ENCODE data around the gene RAP1GAP2. TPM values are rescaled to one million over a fixed set of nuclear protein-coding genes. Genes with fewer than 3 reads are reported as not detected.

RAP1GAP2 gene
- total RNA-seq, 2 experiments from 2014 or later, result 0.31 to 0.50 TPM

DNA sequence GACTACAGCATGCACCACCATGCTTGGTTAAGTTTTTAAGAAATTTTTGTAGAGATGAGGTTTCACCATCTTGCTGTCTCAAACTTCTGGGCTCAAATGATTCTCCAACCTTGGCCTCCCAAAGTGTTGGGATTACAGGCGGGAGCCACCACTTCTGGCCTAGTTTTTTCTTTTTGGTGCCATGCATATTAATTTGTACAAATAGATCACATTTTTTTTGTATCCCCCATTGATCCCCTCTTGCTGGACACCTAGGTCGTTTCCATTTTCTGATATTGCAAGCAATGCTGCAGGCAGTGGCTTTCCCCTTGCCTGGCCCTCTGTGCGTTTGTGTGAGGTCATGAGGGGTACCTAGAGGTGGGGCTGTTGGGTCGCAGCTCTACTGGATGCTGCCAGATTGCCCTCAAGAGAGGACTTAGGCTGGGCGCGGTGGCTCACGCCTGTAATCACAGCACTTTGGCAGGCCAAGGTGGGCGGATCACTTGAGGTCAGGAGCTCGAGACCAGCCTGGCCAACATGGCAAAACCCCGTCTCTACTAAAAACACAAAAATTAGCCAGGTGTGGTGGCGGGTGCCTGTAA, 23.8 kb downstream of the RAP1GAP2 start:
- no peaks in the 10 kb centered on the region for H3K9me3 Mint-ChIP-seq
- ATAC-seq (no peak), DNase-seq (no peak)
- H3K27me3 Mint-ChIP-seq, result peaks cover 9% of the 10 kb centered on the region
- H3K36me3 Mint-ChIP-seq (ENCODE audit: low read depth), result no peaks in the 10 kb centered on the region
- H3K4me3 Mint-ChIP-seq, result no peak overlapping the region
- H3K4me1 Mint-ChIP-seq (ENCODE audit: low read depth), result peaks cover 5% of the 10 kb centered on the region
- intact Hi-C loops (cut with micrococcal nuclease), result no loop called here
- ChIA-PET CTCF (no interaction called here), POLR2A (no interaction called here)
- TF ChIP-seq CTCF (IDR thresholded peaks at IDR 0.05), result no peak
- no peak overlapping the region for H3K27ac Mint-ChIP-seq

DNA sequence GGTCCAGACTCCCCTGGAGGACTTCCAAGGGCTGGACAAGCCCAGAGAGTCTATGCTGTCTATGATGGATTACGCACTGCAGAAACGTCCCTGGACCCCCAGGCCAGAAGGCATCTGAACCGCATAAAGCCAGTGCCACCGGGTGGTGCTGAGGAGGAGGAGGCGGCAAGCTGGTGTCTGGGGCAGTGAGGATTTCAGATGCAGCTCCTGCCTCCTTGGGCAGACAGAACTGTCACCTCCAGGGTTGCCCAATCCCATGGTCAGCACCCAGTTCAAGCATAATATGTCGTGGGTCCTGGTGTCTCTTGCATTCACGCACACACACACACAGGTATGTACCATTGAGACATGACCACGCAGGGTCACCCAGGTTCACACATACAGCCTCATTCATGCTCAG, 25.6 kb downstream of the RAP1GAP2 start:
- ATAC-seq (no peak), DNase-seq (no peak)
- H3K9me3 Mint-ChIP-seq, result no peaks in the 10 kb centered on the region
- ChIA-PET CTCF (no interaction called here), POLR2A (interaction anchor here (0.6 to 1.0 kb wide), 2 partner anchors 16 to 264 kb away, joined by 3 to 4 read pairs; no protein-coding TSS in a partner anchor)
- intact Hi-C loops (cut with micrococcal nuclease), result no loop called here
- H3K4me1 Mint-ChIP-seq (ENCODE audit: low read depth), result peaks cover 4% of the 10 kb centered on the region
- H3K27ac Mint-ChIP-seq, result no peak overlapping the region
- TF ChIP-seq CTCF (IDR thresholded peaks at IDR 0.05), result no peak
- no peak overlapping the region for H3K4me3 Mint-ChIP-seq
- no peaks in the 10 kb centered on the region for H3K36me3 Mint-ChIP-seq (ENCODE audit: low read depth)
- H3K27me3 Mint-ChIP-seq, result peaks cover 16% of the 10 kb centered on the region

GRCh38 chr17:2822358-2822757, 26.1 kb downstream of the RAP1GAP2 start:
- Mint-ChIP-seq H3K36me3 (ENCODE audit: low read depth) (no peaks in the 10 kb centered on the region), H3K4me1 (ENCODE audit: low read depth) (peaks cover 7% of the 10 kb centered on the region), H3K9me3 (no peaks in the 10 kb centered on the region), H3K4me3 (no peak overlapping the region), H3K27me3 (peaks cover 20% of the 10 kb centered on the region), H3K27ac (no peak overlapping the region)
- ChIA-PET CTCF (no interaction called here), POLR2A (interaction anchor here (1.0 kb wide), 1 partner anchor 17 kb away, joined by 4 read pairs; no protein-coding TSS in a partner anchor)
- ATAC-seq, result no peak
- TF ChIP-seq CTCF (IDR thresholded peaks at IDR 0.05), result no peak
- DNase-seq, result no peak
- intact Hi-C loops (cut with micrococcal nuclease), result no loop called here

GRCh38 chr17:2825253-2825970, 29.2 kb downstream of the RAP1GAP2 start:
- ATAC-seq (no peak), DNase-seq (no peak)
- ChIA-PET POLR2A (interaction anchor here (0.6 to 1.1 kb wide), 3 partner anchors 11 to 1828 kb away, joined by 3 read pairs; no protein-coding TSS in a partner anchor), CTCF (interaction anchor here (0.8 to 2.2 kb wide), 12 partner anchors 10 to 188 kb away, joined by 3 to 5 read pairs (median 4); no protein-coding TSS in a partner anchor)
- Mint-ChIP-seq H3K4me1 (ENCODE audit: low read depth) (peaks cover 9% of the 10 kb centered on the region), H3K9me3 (no peaks in the 10 kb centered on the region), H3K36me3 (ENCODE audit: low read depth) (no peaks in the 10 kb centered on the region), H3K27me3 (peaks cover 20% of the 10 kb centered on the region), H3K27ac (no peak overlapping the region), H3K4me3 (no peak overlapping the region)
- intact Hi-C loops (cut with micrococcal nuclease), result loop anchor here (5.0 kb wide), 1 partner anchor 187 kb away; no protein-coding TSS in a partner anchor
- no peak for TF ChIP-seq CTCF (IDR thresholded peaks at IDR 0.05)

All from activated CD8-positive, alpha-beta T cell treated with anti-CD3 and anti-CD28 coated beads for 36 hours (primary cell).